Neuronal stem cell (in vitro differentiated cells): ENCODE data around the gene CDKN2A.

ENCODE experiments used
- DNase-seq: peaks from one replicate; pipeline ENCODE4 v3.0.0-alpha.2; 2013; ENCODE audit warnings: low spot score
- H2AFZ ChIP-seq: one replicate; pipeline ENCODE4 v1.6.1; 2013; ENCODE audit warnings: mild to moderate bottlenecking, low read length, inconsistent platforms
- H2AK5ac ChIP-seq: 2 replicates; pipeline ENCODE4 v1.6.1; 2013; ENCODE audit warnings: low read depth, mild to moderate bottlenecking, inconsistent platforms, low read length, moderate library complexity, mixed read lengths
- H2BK120ac ChIP-seq: 2 replicates; pipeline ENCODE4 v1.6.1; 2013; ENCODE audit warnings: low read depth, mild to moderate bottlenecking, inconsistent platforms, low read length, moderate library complexity, mixed read lengths
- H2BK12ac ChIP-seq: one replicate; pipeline ENCODE4 v1.6.1; 2013; ENCODE audit warnings: low read length, inconsistent platforms
- H2BK15ac ChIP-seq: 2 replicates; pipeline ENCODE4 v1.6.1; 2013; ENCODE audit warnings: mild to moderate bottlenecking, low read length, inconsistent platforms, mixed read lengths
- H2BK5ac ChIP-seq: one replicate; pipeline ENCODE4 v1.6.1; 2013; ENCODE audit warnings: inconsistent platforms, mild to moderate bottlenecking, low read length, moderate library complexity
- H3K14ac ChIP-seq: one replicate; pipeline ENCODE4 v1.6.1; 2013; ENCODE audit warnings: low read length, inconsistent platforms
- H3K18ac ChIP-seq: 2 replicates; pipeline ENCODE4 v1.6.1; 2013; ENCODE audit warnings: low read length, inconsistent platforms
- H3K23ac ChIP-seq: 2 replicates; pipeline ENCODE4 v1.6.1; 2013; ENCODE audit warnings: low read depth, mild to moderate bottlenecking, mixed read lengths, low read length, inconsistent platforms; ENCODE audit not compliant: poor library complexity
- H3K27ac ChIP-seq: replicated peaks from 3 replicates; pipeline ENCODE4 v1.5.1; 2013; ENCODE audit warnings: low read length, inconsistent platforms
- H3K27me3 ChIP-seq, 3 experiments: 2 replicates each; pipeline ENCODE4 v1.6.1; 2013; ENCODE audit warnings: low read length in 3 of 3, mild to moderate bottlenecking in 2 of 3, inconsistent platforms in 1 of 3, low read depth in 1 of 3, mixed read lengths in 1 of 3, moderate library complexity in 1 of 3; ENCODE audit not compliant: control insufficient read depth in 3 of 3, insufficient read depth in 3 of 3
- H3K36me3 ChIP-seq, 2 donors: replicated peaks in 1 of 2; 2 replicates each; pipeline ENCODE4 v1.6.1; 2013; ENCODE audit warnings: low read length in 2 of 2; ENCODE audit not compliant: control insufficient read depth in 2 of 2, insufficient read depth in 2 of 2
- H3K4ac ChIP-seq: 2 replicates; pipeline ENCODE4 v1.6.1; 2013; ENCODE audit warnings: inconsistent platforms, mild to moderate bottlenecking, low read length, moderate library complexity
- H3K4me1 ChIP-seq, 2 donors: 1 replicate in 1 of 2; 2 replicates in 1 of 2; pipeline ENCODE4 v1.6.1; 2013; ENCODE audit warnings: low read length in 2 of 2, low read depth in 1 of 2; ENCODE audit not compliant: control insufficient read depth in 2 of 2, insufficient read depth in 1 of 2
- H3K4me2 ChIP-seq: one replicate; pipeline ENCODE4 v1.6.1; 2013; ENCODE audit warnings: mild to moderate bottlenecking, low read length, inconsistent platforms; ENCODE audit not compliant: insufficient read depth, poor library complexity, severe bottlenecking
- H3K4me3 ChIP-seq, 2 donors: 2 replicates each; pipeline ENCODE4 v1.5.1; 2013; ENCODE audit warnings: low read length in 2 of 2, mild to moderate bottlenecking in 2 of 2, inconsistent platforms in 1 of 2, moderate library complexity in 1 of 2
- H3K79me1 ChIP-seq: one replicate; pipeline ENCODE4 v1.6.1; 2013; ENCODE audit warnings: low read depth, mild to moderate bottlenecking, inconsistent platforms, low read length, moderate library complexity
- H3K9ac ChIP-seq: one replicate; pipeline ENCODE4 v1.6.1; 2013; ENCODE audit warnings: mild to moderate bottlenecking, low read depth, low read length, inconsistent platforms; ENCODE audit not compliant: poor library complexity
- H3K9me3 ChIP-seq, 2 donors: replicated peaks in 1 of 2; 2 replicates each; pipeline versions ENCODE3 to v1.6.1; 2013; ENCODE audit warnings: low read length in 2 of 2, mild to moderate bottlenecking in 2 of 2, inconsistent platforms in 1 of 2, low read depth in 1 of 2, mixed read lengths in 1 of 2, moderate library complexity in 1 of 2; ENCODE audit not compliant: control insufficient read depth in 2 of 2, insufficient read depth in 1 of 2
- H4K8ac ChIP-seq: one replicate; pipeline ENCODE4 v1.6.1; 2013; ENCODE audit warnings: low read depth, mild to moderate bottlenecking, inconsistent platforms, low read length, moderate library complexity
- H4K91ac ChIP-seq: one replicate; pipeline ENCODE4 v1.6.1; 2013; ENCODE audit warnings: low read length, low read depth, mild to moderate bottlenecking, inconsistent platforms; ENCODE audit not compliant: poor library complexity
- WGBS, 2 donors: extraction: QIAGEN DNeasy Blood & Tissue Kit; methylation state at CpG; one replicate each; pipeline ENCODE4 v1.1.7; 2013; ENCODE audit warnings: missing lambda C conversion rate in 2 of 2, mixed read lengths in 1 of 2; ENCODE audit not compliant: insufficient read length in 2 of 2, insufficient replicate concordance in 1 of 2; ENCODE audit errors: extremely low coverage in 2 of 2; 5-methylcytosine and 5-hydroxymethylcytosine counted together

Gene CDKN2A

DNA sequence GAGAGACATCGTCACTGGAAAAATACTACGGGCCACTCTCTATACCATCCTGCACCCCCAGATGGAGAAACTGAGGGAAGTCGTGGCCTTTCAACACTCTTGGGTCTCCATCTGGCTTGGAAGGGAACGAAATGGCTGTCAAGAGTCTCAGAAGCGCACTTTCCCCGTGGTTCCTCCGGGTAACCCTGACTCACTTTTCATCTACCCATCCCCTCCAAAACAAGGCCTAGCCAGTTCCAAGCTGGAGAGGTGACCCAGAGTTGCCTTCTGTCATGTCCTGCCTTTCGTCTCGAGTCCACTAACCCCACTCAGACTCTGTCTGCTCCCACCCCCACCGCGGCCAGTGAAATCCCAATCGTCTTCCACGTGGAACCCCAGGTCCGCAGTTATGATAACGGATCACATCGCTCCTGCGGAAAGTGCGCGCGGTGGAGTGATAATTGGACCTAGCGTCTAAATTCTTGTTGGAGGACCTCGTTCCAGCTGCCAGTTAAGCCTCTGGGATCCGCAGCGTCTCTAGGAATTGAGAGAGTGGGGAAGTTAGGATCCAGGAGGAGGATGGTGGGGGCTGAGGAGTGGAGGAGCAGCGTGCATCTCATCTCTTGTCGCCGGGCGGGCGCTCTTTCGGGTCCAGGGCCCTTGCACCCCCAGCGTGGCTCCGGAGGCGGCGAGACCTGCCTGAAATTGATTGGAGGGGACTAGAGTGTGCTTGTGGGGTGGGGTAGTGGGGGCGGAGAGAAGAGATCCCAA lies 4.6 kb downstream of the CDKN2A start:
- Histone ChIP-seq H3K4me3 (no peak overlapping the region), H2BK15ac (no peak overlapping the region), H3K27me3 (peaks cover 16 to 95% (median 43%) of the 10 kb centered on the region in 3 experiments), H3K4me2 (no peak overlapping the region), H3K14ac (no peak overlapping the region), H2BK5ac (no peak overlapping the region), H2AK5ac (no peak overlapping the region), H3K9ac (no peak overlapping the region), H4K8ac (no peak overlapping the region), H3K79me1 (no peaks in the 10 kb centered on the region), H3K9me3 (peaks cover 0 to 6% of the 10 kb centered on the region in 2 donors), H2BK120ac (no peak overlapping the region), H3K23ac (no peak overlapping the region), H3K18ac (no peak overlapping the region), H2BK12ac (no peak overlapping the region), H3K27ac (no peak overlapping the region), H3K4ac (no peak overlapping the region), H3K4me1 (peaks cover 4 to 7% of the 10 kb centered on the region in 2 donors), H3K36me3 (no peaks in the 10 kb centered on the region), H4K91ac (no peak overlapping the region), H2AFZ (peak overlapping the region; percentile 59)
- no peak for DNase-seq
- WGBS, 2 donors, result no CpG with 5 or more reads among the region's 35 CpGs

- no peak overlapping the region for H2AK5ac ChIP-seq
- no peak overlapping the region for H2BK12ac ChIP-seq
- H4K91ac ChIP-seq, result no peak overlapping the region
- no peaks in the 10 kb centered on the region for H3K79me1 ChIP-seq
- WGBS, 2 donors, result no CpG with 5 or more reads among the region's 9 CpGs
- no peak overlapping the region for H3K18ac ChIP-seq
- H4K8ac ChIP-seq, result no peak overlapping the region
- no peak overlapping the region for H3K4me3 ChIP-seq
- no peak overlapping the region for H2BK15ac ChIP-seq
- no peak overlapping the region for H3K9ac ChIP-seq
- no peak overlapping the region for H3K14ac ChIP-seq
- H2BK120ac ChIP-seq, result no peak overlapping the region
- peaks cover 0 to 6% of the 10 kb centered on the region in 2 donors for H3K9me3 ChIP-seq
- H3K4me2 ChIP-seq, result no peak overlapping the region
- no peak overlapping the region for H3K27ac ChIP-seq
- no peak overlapping the region for H2AFZ ChIP-seq
- peaks cover 10 to 98% (median 34%) of the 10 kb centered on the region in 3 experiments for H3K27me3 ChIP-seq
- H3K4me1 ChIP-seq, result no peaks in the 10 kb centered on the region
- no peak overlapping the region for H3K4ac ChIP-seq
- no peaks in the 10 kb centered on the region for H3K36me3 ChIP-seq
- no peak overlapping the region for H2BK5ac ChIP-seq
- no peak for DNase-seq
- H3K23ac ChIP-seq, result no peak overlapping the region
Measured at GRCh38 chr9:21988056-21988990, 5.9 kb downstream of the CDKN2A start.

DNA sequence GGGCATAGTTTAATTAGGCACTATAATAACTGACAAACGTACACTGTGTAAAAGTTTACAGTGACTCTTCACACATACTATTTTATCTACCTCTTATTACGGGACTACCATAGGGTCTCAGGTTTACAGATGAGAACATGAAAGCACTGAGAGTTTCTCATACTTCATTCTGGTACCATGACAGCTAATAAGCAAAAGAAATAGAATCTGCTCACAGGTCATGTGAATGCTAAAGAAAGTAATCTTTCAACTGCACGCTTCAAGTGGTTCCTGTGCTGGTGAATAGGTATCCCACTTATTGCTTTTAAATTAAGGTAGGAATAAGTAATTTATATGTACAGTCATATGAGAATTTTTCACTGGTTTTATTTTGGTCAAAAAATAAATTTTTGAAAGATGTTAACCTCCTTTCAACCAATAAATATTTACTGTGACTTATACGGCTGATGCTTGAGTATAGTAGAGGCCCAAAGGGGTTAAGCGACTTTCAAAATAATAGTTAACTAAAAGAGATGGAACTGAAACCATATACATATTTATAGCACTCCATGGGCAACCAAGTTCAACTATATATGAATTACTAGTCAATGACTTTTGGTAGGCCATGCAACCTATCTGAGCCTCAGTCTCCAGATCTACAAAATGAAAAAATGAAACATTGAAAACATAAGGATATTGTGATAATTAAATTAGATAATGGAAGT lies 8.1 kb downstream of the CDKN2A start:
- Histone ChIP-seq H2BK5ac (no peak overlapping the region), H3K9me3 (peaks cover 0 to 6% of the 10 kb centered on the region in 2 donors), H3K4ac (no peak overlapping the region), H2AFZ (no peak overlapping the region), H2BK15ac (no peak overlapping the region), H2BK12ac (no peak overlapping the region), H3K23ac (no peak overlapping the region), H2BK120ac (no peak overlapping the region), H3K14ac (no peak overlapping the region), H3K4me2 (no peak overlapping the region), H3K36me3 (no peaks in the 10 kb centered on the region), H3K27ac (no peak overlapping the region), H3K9ac (no peak overlapping the region), H4K8ac (no peak overlapping the region), H2AK5ac (no peak overlapping the region), H3K27me3 (peaks cover 10 to 96% (median 29%) of the 10 kb centered on the region in 3 experiments), H3K18ac (no peak overlapping the region), H4K91ac (no peak overlapping the region), H3K79me1 (no peaks in the 10 kb centered on the region), H3K4me1 (no peaks in the 10 kb centered on the region), H3K4me3 (no peak overlapping the region)
- DNase-seq, result no peak
- no CpG with 5 or more reads among the region's 5 CpGs for WGBS, 2 donors

GRCh38 chr9:21984101-21984500 lies 10.1 kb downstream of the CDKN2A start:
- Histone ChIP-seq H4K91ac (no peak overlapping the region), H2AK5ac (no peak overlapping the region), H2AFZ (no peak overlapping the region), H4K8ac (no peak overlapping the region), H2BK12ac (no peak overlapping the region), H2BK120ac (no peak overlapping the region), H3K27ac (no peak overlapping the region), H3K4me1 (no peaks in the 10 kb centered on the region), H3K4ac (no peak overlapping the region), H3K4me2 (no peak overlapping the region), H3K27me3 (peaks cover 0 to 92% (median 17%) of the 10 kb centered on the region in 3 experiments), H2BK5ac (no peak overlapping the region), H3K18ac (no peak overlapping the region), H3K14ac (no peak overlapping the region), H3K36me3 (no peaks in the 10 kb centered on the region), H3K4me3 (no peak overlapping the region), H3K9ac (no peak overlapping the region), H3K23ac (no peak overlapping the region), H3K79me1 (no peaks in the 10 kb centered on the region), H3K9me3 (no peaks in the 10 kb centered on the region), H2BK15ac (no peak overlapping the region)
- no peak for DNase-seq
